GM12874 (cell line): ENCODE data around the gene CALML6.

Experiments
- CTCF ChIP-seq: IDR thresholded peaks from 2 replicates; pipeline ENCODE4 v1.5.1; 2011; ENCODE audit warnings: low read depth, mild to moderate bottlenecking, control low read depth, low read length, moderate library complexity; ENCODE audit not compliant: insufficient read depth

Gene CALML6

GRCh38 chr1:1937549-1938275 lies 22.7 kb downstream of the CALML6 start:
- TF ChIP-seq CTCF = no peak

GRCh38 chr1:1938276-1938573 lies 23.2 kb downstream of the CALML6 start:
- TF ChIP-seq CTCF = no peak

GRCh38 chr1:1938613-1939295 lies 23.7 kb downstream of the CALML6 start:
- TF ChIP-seq CTCF = no peak

- no peak for TF ChIP-seq CTCF
These were observed 24.4 kb downstream of the CALML6 start for GRCh38 chr1:1939296-1940122.

- TF ChIP-seq CTCF = no peak
These were observed 25.0 kb downstream of the CALML6 start for GRCh38 chr1:1940123-1940425.

- no peak for TF ChIP-seq CTCF
These were observed 26.3 kb downstream of the CALML6 start for GRCh38 chr1:1941211-1941841.

GRCh38 chr1:1941868-1942752 lies 27.1 kb downstream of the CALML6 start:
- TF ChIP-seq CTCF = no peak
